ENCODE measurements around the gene VAV2.
A peak's percentile ranks its signal among the peaks of the same experiment; 100 is the strongest.

The VAV2 gene

GRCh38 chr9:133955821-133956411 lies 36.2 kb downstream of the VAV2 start:
- H3K27ac Mint-ChIP-seq = peak overlapping the region; percentile 76
- H3K9me3 Mint-ChIP-seq = no peaks in the 10 kb centered on the region
- intact Hi-C loops (cut with micrococcal nuclease) = no loop called here
- H3K27me3 Mint-ChIP-seq = peaks cover 20% of the 10 kb centered on the region
- peaks cover 7% of the 10 kb centered on the region for H3K36me3 Mint-ChIP-seq (ENCODE audit: low read depth)
- H3K4me1 Mint-ChIP-seq (ENCODE audit: low read depth) = peaks cover 65% of the 10 kb centered on the region
- H3K4me3 Mint-ChIP-seq = peak overlapping the region; percentile 64

GRCh38 chr9:133954862-133955529 lies 37.1 kb downstream of the VAV2 start:
- intact Hi-C loops (cut with micrococcal nuclease) = no loop called here
- peak overlapping the region; percentile 37 for H3K27ac Mint-ChIP-seq

GRCh38 chr9:133953976-133954709 lies 38.0 kb downstream of the VAV2 start:
- Mint-ChIP-seq H3K9me3 (no peaks in the 10 kb centered on the region), H3K4me1 (ENCODE audit: low read depth) (peaks cover 47% of the 10 kb centered on the region), H3K4me3 (no peak overlapping the region), H3K27ac (no peak overlapping the region), H3K27me3 (peaks cover 10% of the 10 kb centered on the region), H3K36me3 (ENCODE audit: low read depth) (peaks cover 7% of the 10 kb centered on the region)
- intact Hi-C loops (cut with micrococcal nuclease) = no loop called here

More at GRCh38 chr9:133954862-133955529, 37.1 kb downstream of the VAV2 start:
- Mint-ChIP-seq H3K4me1 (ENCODE audit: low read depth) (peaks cover 56% of the 10 kb centered on the region), H3K9me3 (no peaks in the 10 kb centered on the region), H3K4me3 (no peak overlapping the region), H3K36me3 (ENCODE audit: low read depth) (peaks cover 7% of the 10 kb centered on the region), H3K27me3 (peaks cover 16% of the 10 kb centered on the region)

GRCh38 chr9:133953621-133953975 lies 38.5 kb downstream of the VAV2 start:
- Mint-ChIP-seq H3K9me3 (no peaks in the 10 kb centered on the region), H3K4me3 (no peak overlapping the region), H3K36me3 (ENCODE audit: low read depth) (peaks cover 7% of the 10 kb centered on the region), H3K27ac (no peak overlapping the region), H3K27me3 (peaks cover 7% of the 10 kb centered on the region), H3K4me1 (ENCODE audit: low read depth) (peaks cover 42% of the 10 kb centered on the region)
- intact Hi-C loops (cut with micrococcal nuclease) = no loop called here

DNA sequence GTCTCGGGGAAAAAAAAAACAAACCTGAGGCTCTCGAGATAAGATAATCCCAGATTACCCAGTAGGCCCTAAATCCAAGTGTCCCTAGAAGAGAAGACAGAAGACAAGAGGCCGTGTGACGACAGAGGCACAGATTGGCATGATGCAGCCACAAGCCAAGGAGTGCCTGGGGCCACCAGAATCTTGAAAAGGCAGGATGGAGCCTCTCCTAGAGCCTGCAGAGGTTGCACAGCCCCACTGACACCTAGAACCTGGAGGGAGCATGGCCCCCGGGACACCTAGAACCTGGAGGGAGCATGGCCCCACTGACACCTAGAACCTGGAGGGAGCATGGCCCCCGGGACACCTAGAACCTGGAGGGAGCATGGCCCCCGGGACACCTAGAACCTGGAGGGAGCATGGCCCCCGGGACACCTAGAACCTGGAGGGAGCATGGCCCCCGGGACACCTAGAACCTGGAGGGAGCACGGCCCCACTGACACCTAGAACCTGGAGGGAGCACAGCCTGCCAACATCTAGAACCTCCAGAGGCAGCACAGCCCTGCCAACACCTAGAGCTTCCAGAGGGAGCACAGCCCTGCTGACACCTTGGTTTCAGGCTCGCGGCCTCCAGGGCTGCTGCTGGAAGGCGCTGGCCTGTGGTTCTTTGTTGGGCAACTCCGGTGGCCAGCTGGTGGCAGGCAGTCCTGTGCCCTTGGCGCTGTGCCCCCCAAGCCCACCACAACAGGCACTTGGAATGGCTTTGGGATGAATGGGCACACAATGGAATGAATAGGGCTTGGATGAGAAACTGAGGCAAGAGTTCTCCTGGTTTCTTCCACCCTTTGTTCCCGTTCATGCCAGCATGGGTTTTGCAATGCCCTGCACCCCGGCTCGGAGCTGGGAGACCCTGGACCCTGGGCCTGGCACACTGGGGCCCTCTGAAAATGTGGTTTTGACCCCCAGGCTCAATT lies 39.2 kb downstream of the VAV2 start:
- peaks cover 37% of the 10 kb centered on the region for H3K4me1 Mint-ChIP-seq (ENCODE audit: low read depth)
- peaks cover 13% of the 10 kb centered on the region for H3K36me3 Mint-ChIP-seq (ENCODE audit: low read depth)
- intact Hi-C loops (cut with micrococcal nuclease) = no loop called here
- no peak overlapping the region for H3K4me3 Mint-ChIP-seq
- peaks cover 4% of the 10 kb centered on the region for H3K27me3 Mint-ChIP-seq
- no peak overlapping the region for H3K27ac Mint-ChIP-seq
- no peaks in the 10 kb centered on the region for H3K9me3 Mint-ChIP-seq

DNA sequence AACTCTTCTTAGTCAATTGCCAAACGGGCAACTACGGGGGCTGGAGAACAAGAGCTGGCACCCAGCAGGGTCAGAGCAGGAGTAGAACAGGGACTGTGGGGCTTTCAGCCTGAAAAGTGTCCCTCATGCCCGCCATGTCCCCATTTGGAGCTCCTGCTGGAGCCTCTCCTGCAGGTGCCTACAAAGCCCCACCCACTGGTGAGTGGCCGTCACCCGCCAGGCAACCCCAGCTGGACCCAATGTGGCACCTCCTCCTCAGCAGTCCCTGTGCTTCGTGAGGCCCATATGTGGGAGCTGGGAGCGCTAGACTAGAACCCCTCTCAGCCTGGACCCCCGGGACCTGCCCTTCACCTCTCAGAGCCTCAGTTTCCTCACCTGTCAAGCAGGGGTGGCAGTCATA lies 40.9 kb downstream of the VAV2 start:
- H3K27ac Mint-ChIP-seq = no peak overlapping the region
- H3K4me3 Mint-ChIP-seq = no peak overlapping the region
- no peaks in the 10 kb centered on the region for H3K9me3 Mint-ChIP-seq
- peaks cover 24% of the 10 kb centered on the region for H3K4me1 Mint-ChIP-seq (ENCODE audit: low read depth)
- no peaks in the 10 kb centered on the region for H3K27me3 Mint-ChIP-seq
- peaks cover 14% of the 10 kb centered on the region for H3K36me3 Mint-ChIP-seq (ENCODE audit: low read depth)
- intact Hi-C loops (cut with micrococcal nuclease) = no loop called here

- Mint-ChIP-seq H3K4me1 (ENCODE audit: low read depth) (peaks cover 24% of the 10 kb centered on the region), H3K27me3 (no peaks in the 10 kb centered on the region), H3K4me3 (no peak overlapping the region), H3K27ac (no peak overlapping the region), H3K9me3 (no peaks in the 10 kb centered on the region), H3K36me3 (ENCODE audit: low read depth) (peaks cover 14% of the 10 kb centered on the region)
- intact Hi-C loops (cut with micrococcal nuclease) = no loop called here
Observed at GRCh38 chr9:133950629-133951111, 41.5 kb downstream of the VAV2 start.

GRCh38 chr9:133950192-133950591 lies 41.9 kb downstream of the VAV2 start:
- H3K4me3 Mint-ChIP-seq = no peak overlapping the region
- H3K36me3 Mint-ChIP-seq (ENCODE audit: low read depth) = peaks cover 14% of the 10 kb centered on the region
- H3K27ac Mint-ChIP-seq = no peak overlapping the region
- peaks cover 27% of the 10 kb centered on the region for H3K4me1 Mint-ChIP-seq (ENCODE audit: low read depth)
- H3K27me3 Mint-ChIP-seq = no peaks in the 10 kb centered on the region
- no peaks in the 10 kb centered on the region for H3K9me3 Mint-ChIP-seq
- intact Hi-C loops (cut with micrococcal nuclease) = no loop called here

GRCh38 chr9:133949486-133950061 lies 42.5 kb downstream of the VAV2 start:
- H3K36me3 Mint-ChIP-seq (ENCODE audit: low read depth) = peaks cover 14% of the 10 kb centered on the region
- H3K4me1 Mint-ChIP-seq (ENCODE audit: low read depth) = peaks cover 27% of the 10 kb centered on the region
- intact Hi-C loops (cut with micrococcal nuclease) = no loop called here
- H3K27ac Mint-ChIP-seq = no peak overlapping the region
- H3K27me3 Mint-ChIP-seq = no peaks in the 10 kb centered on the region
- no peaks in the 10 kb centered on the region for H3K9me3 Mint-ChIP-seq
- no peak overlapping the region for H3K4me3 Mint-ChIP-seq

DNA sequence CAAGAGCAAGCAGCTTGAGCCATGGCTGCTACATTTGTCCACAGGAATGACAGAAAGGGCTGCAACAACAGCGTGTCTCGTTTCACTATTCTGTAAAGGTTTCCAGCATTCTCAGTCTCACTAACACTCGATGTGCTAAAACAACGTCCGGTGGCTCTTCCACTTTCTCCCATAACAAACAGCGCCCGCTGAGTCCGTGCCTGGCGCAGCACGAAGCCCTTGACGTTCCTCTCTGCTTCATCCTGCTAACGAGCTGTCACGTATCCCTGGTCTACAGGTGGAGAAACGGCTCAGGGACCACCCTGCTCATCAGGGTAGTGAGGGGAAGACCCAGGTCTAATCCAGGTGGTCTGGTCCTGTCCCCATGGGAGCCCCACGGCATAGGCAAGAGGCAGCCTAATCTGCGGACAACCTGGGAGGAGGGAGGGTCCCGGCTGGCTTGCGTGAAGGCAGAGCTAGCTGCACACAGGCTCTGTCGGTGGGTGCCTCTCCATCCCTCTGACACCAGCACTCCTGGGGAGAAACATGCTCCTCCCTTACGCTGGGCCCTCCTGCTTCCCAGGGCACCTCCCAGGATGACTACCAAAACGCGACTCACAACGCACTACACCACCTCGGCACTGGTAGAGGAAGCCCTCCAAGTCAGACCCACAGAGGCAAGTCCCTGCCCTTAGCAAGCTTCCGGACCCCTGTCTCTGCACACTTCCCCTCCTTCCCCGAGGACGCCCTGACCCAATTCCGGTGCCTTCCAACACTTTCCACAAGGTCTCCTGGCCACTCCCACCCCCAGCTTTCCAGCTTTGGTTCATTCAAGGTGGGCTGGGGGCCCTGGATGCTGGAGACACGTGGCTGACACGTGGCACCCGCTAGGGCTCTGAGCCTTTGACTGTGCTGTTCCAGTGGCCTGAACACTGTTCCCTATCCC lies 43.3 kb downstream of the VAV2 start:
- Mint-ChIP-seq H3K27ac (no peak overlapping the region), H3K36me3 (ENCODE audit: low read depth) (peaks cover 8% of the 10 kb centered on the region), H3K4me3 (no peak overlapping the region), H3K27me3 (no peaks in the 10 kb centered on the region), H3K9me3 (no peaks in the 10 kb centered on the region), H3K4me1 (ENCODE audit: low read depth) (peaks cover 20% of the 10 kb centered on the region)
- intact Hi-C loops (cut with micrococcal nuclease) = no loop called here

DNA sequence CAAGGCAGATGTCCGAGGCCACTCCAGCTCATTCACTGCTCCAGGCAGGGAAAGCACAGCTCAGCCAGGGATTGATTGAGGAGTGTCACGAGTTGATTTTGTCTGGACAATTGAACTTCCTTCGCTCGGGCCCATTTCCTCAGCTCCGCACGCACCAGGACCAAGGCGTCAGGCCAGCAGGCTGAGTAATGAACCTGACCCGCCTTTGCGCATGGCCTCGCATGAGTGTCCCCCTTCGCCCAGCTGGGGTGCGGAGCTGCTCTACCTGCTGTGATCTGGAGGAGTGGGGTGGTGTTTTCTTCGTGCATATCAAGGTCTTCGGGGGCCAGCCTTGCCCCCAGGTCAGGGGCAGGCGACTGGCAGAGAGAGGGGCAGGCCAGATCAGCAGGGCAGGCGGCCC lies 44.0 kb downstream of the VAV2 start:
- intact Hi-C loops (cut with micrococcal nuclease) = no loop called here
- H3K27me3 Mint-ChIP-seq = no peaks in the 10 kb centered on the region
- H3K4me1 Mint-ChIP-seq (ENCODE audit: low read depth) = peaks cover 20% of the 10 kb centered on the region
- no peak overlapping the region for H3K4me3 Mint-ChIP-seq
- H3K9me3 Mint-ChIP-seq = no peaks in the 10 kb centered on the region
- no peak overlapping the region for H3K27ac Mint-ChIP-seq
- peaks cover 7% of the 10 kb centered on the region for H3K36me3 Mint-ChIP-seq (ENCODE audit: low read depth)

- H3K27me3 Mint-ChIP-seq = no peaks in the 10 kb centered on the region
- H3K4me3 Mint-ChIP-seq = no peak overlapping the region
- intact Hi-C loops (cut with micrococcal nuclease) = no loop called here
- H3K9me3 Mint-ChIP-seq = no peaks in the 10 kb centered on the region
- peaks cover 20% of the 10 kb centered on the region for H3K4me1 Mint-ChIP-seq (ENCODE audit: low read depth)
- H3K36me3 Mint-ChIP-seq (ENCODE audit: low read depth) = peaks cover 7% of the 10 kb centered on the region
- H3K27ac Mint-ChIP-seq = no peak overlapping the region
Observed at GRCh38 chr9:133946840-133947486, 45.2 kb downstream of the VAV2 start.

All from dendritic cell treated with granulocyte-macrophage colony-stimulating factor and Interleukin-4, amounts not matched to agents 40 ng/mL and 50 ng/mL, for 4 days (primary cell).